ENCODE results near the gene SLC35G3.
"Not testable (repeated sequence)": the region's sequence is repeated elsewhere in the genome, so short reads cannot be mapped to it uniquely, and the experiment has no call there.

DNA sequence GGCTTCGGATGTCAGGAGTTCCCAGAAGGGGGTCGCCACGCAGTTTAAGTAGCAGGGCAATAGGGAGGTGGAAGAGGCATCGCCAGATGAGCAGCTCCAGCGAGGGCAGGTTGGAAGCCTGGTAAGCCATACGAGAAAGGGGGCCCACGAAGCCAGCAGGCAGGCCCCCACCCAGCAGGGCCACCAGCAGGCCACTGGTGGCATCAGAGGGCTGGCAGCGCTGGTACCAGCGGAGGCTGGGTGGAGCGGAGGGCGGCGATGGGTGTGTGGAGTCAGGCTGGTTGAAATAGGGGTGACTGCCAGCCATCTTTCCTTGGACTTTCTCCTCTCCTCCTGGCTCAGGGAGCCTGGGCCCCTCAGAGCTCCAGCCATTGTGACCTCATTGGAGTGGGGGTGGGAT is at the start of gene SLC35G3:
- TF ChIP-seq, protein P1, sequence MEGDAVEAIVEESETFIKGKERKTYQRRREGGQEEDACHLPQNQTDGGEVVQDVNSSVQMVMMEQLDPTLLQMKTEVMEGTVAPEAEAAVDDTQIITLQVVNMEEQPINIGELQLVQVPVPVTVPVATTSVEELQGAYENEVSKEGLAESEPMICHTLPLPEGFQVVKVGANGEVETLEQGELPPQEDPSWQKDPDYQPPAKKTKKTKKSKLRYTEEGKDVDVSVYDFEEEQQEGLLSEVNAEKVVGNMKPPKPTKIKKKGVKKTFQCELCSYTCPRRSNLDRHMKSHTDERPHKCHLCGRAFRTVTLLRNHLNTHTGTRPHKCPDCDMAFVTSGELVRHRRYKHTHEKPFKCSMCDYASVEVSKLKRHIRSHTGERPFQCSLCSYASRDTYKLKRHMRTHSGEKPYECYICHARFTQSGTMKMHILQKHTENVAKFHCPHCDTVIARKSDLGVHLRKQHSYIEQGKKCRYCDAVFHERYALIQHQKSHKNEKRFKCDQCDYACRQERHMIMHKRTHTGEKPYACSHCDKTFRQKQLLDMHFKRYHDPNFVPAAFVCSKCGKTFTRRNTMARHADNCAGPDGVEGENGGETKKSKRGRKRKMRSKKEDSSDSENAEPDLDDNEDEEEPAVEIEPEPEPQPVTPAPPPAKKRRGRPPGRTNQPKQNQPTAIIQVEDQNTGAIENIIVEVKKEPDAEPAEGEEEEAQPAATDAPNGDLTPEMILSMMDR (IDR thresholded peaks at IDR 0.05): not testable (repeated sequence)
- TF ChIP-seq POLR2A (IDR thresholded peaks at IDR 0.05): not testable (repeated sequence)
